CD4-positive, alpha-beta T cell (primary cell): ENCODE data around the gene D2HGDH. TPM values are rescaled to one million over a fixed set of nuclear protein-coding genes. Genes with fewer than 3 reads are reported as not detected.
A peak's percentile ranks its signal among the peaks of the same experiment; 100 is the strongest.

Experiments
- ATAC-seq: fragments of 200-7000 bp; cut with Tn5 transposase; one replicate; pipeline ENCODE4 v1.10.0; 2022; ENCODE audit warnings: mild to moderate bottlenecking; ENCODE audit not compliant: poor library complexity
- CTCF ChIA-PET: fragments of 350-600 bp; sonication (Branson Sonifier 250); formaldehyde crosslinking; loops from one replicate; lab custom pipeline; 2021; ENCODE audit warnings: antibody characterized with exemption, inconsistent platforms; lab: Charles Lee
- POLR2A ChIA-PET: fragments of 350-600 bp; sonication (Branson Sonifier 250); formaldehyde crosslinking; loops from one replicate; lab custom pipeline; 2021; ENCODE audit warnings: antibody characterized with exemption, inconsistent platforms; lab: Charles Lee
- DNase-seq, 14 experiments: peaks; one replicate each; pipeline ENCODE4 v3.0.0-alpha.2; 2013 to 2020; ENCODE audit warnings: mixed read lengths in 2 of 14
- H3K27ac ChIP-seq, 2 donors: one replicate each; pipeline versions ENCODE4 v1.5.1 to v1.7.0; 2013; ENCODE audit warnings: low read length in 2 of 2, low read depth in 1 of 2, mild to moderate bottlenecking in 1 of 2
- H3K27me3 ChIP-seq, 2 experiments: 1 replicate in 1 of 2; 2 replicates in 1 of 2; pipeline versions ENCODE4 v1.6.1 to v1.7.0; 2013; ENCODE audit warnings: low read length in 2 of 2, control low read depth in 1 of 2, mild to moderate bottlenecking in 1 of 2, moderate library complexity in 1 of 2; ENCODE audit not compliant: insufficient read depth in 2 of 2, control insufficient read depth in 1 of 2
- H3K36me3 ChIP-seq: one replicate; pipeline ENCODE4 v1.6.1; 2013; ENCODE audit warnings: low read length, control low read depth; ENCODE audit not compliant: insufficient read depth
- H3K4me1 ChIP-seq: one replicate; pipeline ENCODE4 v1.6.1; 2013; ENCODE audit warnings: low read length, control low read depth; ENCODE audit not compliant: insufficient read depth
- H3K4me3 ChIP-seq: one replicate; pipeline ENCODE4 v1.5.1; 2013; ENCODE audit warnings: mild to moderate bottlenecking, low read length, moderate library complexity
- H3K9me3 ChIP-seq, 2 experiments: 1 replicate in 1 of 2; 2 replicates in 1 of 2; pipeline versions ENCODE4 v1.6.1 to v1.7.0; 2013; ENCODE audit warnings: low read length in 2 of 2, mild to moderate bottlenecking in 2 of 2, control low read depth in 1 of 2, moderate library complexity in 1 of 2; ENCODE audit not compliant: control insufficient read depth in 1 of 2, insufficient read depth in 1 of 2
- H3K27ac Mint-ChIP-seq: one replicate; pipeline ENCODE4 v1.8.0; 2020; ENCODE audit warnings: mixed read lengths
- H3K27me3 Mint-ChIP-seq: one replicate; pipeline ENCODE4 v1.8.0; 2021; ENCODE audit warnings: mixed read lengths
- H3K36me3 Mint-ChIP-seq: one replicate; pipeline ENCODE4 v1.8.0; 2021; ENCODE audit warnings: low read depth, mixed read lengths
- H3K4me1 Mint-ChIP-seq: one replicate; pipeline ENCODE4 v1.8.0; 2021; ENCODE audit warnings: low read depth, mixed read lengths
- H3K4me3 Mint-ChIP-seq: one replicate; pipeline ENCODE4 v1.8.0; 2020; ENCODE audit warnings: mild to moderate bottlenecking, mixed read lengths
- H3K9me3 Mint-ChIP-seq: one replicate; pipeline ENCODE4 v1.8.0; 2020; ENCODE audit warnings: mixed read lengths
- intact Hi-C, 2 experiments: fragments of 100-400 bp; cut with DNase I in 1 of 2; cut with micrococcal nuclease in 1 of 2; formaldehyde crosslinking; loops; one replicate each; pipeline versions ENCODE4 v1.15.1 to v1.9.0; 2023 to 2025; cut with DNase I, micrococcal nuclease
- total RNA-seq, 174 experiments: library from RNA in 2 of 174; stranded (reverse) in 2 of 174; gene quantifications; one replicate each; pipeline ENCODE4 v1.2.3 and lab custom pipeline; 2021 to 2026
- TF ChIP-seq, protein P1 (sequence below): fragments of 200-600 bp; IDR thresholded peaks from one replicate; pipeline ENCODE4 v1.8.0; 2022; ENCODE audit warnings: antibody characterized with exemption, mild to moderate bottlenecking

Gene D2HGDH
- total RNA-seq, 2 experiments from 2014 or later = 27.6 to 30.6 TPM

DNA sequence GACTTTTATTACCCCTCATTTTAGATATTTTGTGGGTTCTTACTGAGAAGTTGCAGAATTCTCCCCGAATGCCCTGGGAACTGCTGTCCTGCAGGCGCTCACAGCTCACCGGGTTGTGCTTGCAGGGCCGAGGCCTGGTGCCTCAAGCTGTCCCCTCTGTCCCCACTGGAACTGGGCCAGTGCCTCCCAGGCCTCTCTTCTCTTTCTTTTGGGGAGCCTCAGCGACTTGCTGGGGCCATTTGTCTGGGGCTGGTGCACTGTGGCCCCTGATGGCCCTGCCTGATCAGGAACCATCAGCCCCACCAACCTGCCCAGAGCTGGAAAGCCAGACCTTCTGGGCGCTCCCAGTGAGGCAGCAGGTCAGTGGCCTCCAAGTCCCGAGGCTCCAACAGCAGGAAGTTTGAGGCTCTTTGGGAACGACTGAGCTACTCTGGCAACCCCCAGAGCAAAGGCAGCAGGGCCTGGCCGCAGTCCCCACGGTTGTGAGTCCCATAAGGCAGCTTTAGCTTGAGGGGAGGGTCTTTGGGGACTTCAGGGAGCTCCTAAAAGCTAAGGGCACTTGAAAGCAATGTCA, 59.9 kb downstream of the D2HGDH start:
- Histone ChIP-seq H3K4me1 (no peaks in the 10 kb centered on the region), H3K9me3 (no peaks in the 10 kb centered on the region), H3K4me3 (no peak overlapping the region), H3K27me3 (no peaks in the 10 kb centered on the region), H3K36me3 (no peaks in the 10 kb centered on the region), H3K27ac (no peak overlapping the region)
- no peaks in the 10 kb centered on the region for H3K27me3 Mint-ChIP-seq
- H3K36me3 Mint-ChIP-seq = no peaks in the 10 kb centered on the region
- CTCF ChIA-PET = no interaction called here
- no peak overlapping the region for H3K4me3 Mint-ChIP-seq
- no peaks in the 10 kb centered on the region for H3K4me1 Mint-ChIP-seq
- H3K27ac Mint-ChIP-seq = no peak overlapping the region
- TF ChIP-seq, protein P1, sequence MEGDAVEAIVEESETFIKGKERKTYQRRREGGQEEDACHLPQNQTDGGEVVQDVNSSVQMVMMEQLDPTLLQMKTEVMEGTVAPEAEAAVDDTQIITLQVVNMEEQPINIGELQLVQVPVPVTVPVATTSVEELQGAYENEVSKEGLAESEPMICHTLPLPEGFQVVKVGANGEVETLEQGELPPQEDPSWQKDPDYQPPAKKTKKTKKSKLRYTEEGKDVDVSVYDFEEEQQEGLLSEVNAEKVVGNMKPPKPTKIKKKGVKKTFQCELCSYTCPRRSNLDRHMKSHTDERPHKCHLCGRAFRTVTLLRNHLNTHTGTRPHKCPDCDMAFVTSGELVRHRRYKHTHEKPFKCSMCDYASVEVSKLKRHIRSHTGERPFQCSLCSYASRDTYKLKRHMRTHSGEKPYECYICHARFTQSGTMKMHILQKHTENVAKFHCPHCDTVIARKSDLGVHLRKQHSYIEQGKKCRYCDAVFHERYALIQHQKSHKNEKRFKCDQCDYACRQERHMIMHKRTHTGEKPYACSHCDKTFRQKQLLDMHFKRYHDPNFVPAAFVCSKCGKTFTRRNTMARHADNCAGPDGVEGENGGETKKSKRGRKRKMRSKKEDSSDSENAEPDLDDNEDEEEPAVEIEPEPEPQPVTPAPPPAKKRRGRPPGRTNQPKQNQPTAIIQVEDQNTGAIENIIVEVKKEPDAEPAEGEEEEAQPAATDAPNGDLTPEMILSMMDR = no peak
- H3K9me3 Mint-ChIP-seq = no peaks in the 10 kb centered on the region
- POLR2A ChIA-PET = no interaction called here
- DNase-seq (no peak), ATAC-seq (no peak)
- intact Hi-C loops = no loop called here

DNA sequence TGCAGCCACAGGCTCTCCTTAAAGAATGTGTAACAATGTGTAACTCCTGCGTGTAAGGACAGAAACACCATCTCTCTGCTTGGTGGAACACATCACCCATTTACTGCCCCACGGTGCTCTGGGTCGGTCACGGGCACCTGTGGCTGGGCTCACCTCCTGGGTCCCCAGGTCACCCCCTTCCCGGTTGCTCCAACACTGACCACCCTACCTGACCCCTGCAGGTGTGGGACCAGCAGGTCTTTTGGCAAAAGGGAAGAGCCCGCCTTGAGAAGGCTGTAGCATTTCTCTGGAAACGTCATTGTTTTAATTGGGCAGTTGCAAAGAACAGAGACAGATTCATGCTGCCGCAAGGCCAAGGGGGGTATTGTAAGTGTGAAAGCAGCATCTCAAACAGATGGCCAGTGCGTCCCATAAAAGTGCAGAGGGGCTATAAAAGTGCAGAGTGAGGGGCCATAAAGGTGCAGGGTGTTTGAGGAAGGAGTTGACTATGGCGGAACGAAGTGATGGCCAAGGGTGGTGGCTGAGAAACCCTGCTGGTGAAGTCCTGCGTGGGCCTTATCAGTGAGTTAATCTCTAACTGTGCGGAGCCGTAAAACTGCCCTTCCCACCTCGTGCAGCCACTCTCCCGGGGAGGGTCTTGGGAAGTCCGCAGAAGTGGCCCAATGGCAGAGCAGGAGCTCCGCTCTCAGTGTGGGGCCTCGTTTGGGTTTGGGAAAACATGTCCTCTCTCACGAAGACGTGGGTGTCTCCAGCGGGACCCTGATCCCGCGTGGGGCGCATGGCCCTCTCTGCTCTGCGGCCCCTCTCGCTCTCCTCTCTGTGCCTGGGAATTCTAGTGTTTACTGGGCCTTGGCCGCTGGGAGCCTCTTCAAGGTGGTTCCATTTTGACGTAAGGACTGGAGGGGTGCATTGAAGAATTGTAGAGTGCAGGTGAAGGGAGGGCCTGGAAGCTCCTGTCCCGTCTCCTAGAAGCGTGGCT, 60.9 kb downstream of the D2HGDH start:
- Histone ChIP-seq H3K36me3 (no peaks in the 10 kb centered on the region), H3K4me3 (no peak overlapping the region), H3K4me1 (no peaks in the 10 kb centered on the region), H3K27ac (no peak overlapping the region), H3K9me3 (no peaks in the 10 kb centered on the region), H3K27me3 (no peaks in the 10 kb centered on the region)
- Mint-ChIP-seq H3K27me3 (no peaks in the 10 kb centered on the region), H3K36me3 (no peaks in the 10 kb centered on the region), H3K4me3 (no peak overlapping the region), H3K4me1 (no peaks in the 10 kb centered on the region), H3K27ac (no peak overlapping the region), H3K9me3 (no peaks in the 10 kb centered on the region)
- ChIA-PET POLR2A (no interaction called here), CTCF (no interaction called here)
- DNase-seq (peak in 1 of 14 experiments; percentile 24), ATAC-seq (no peak)
- intact Hi-C loops = no loop called here
- TF ChIP-seq, protein P1 = no peak

DNA sequence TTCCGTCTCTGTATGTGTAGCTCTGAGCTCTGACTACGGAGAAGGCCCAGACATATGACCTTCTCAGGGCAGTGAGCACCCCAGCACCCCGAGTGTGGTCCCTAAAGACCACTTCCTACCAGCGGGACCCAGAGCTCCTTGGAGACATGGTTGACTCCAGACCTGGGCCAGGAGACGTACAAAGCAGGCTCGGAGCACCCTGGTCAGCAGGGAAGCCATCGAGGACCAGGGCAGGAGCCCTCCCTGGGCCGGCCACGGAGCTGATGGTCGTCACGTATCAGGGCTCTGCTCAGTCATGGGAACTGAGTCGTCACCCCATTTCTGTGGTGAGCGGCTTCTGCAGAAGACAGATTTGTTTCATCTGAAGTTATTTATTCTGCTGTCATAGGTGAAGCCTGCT, 61.8 kb downstream of the D2HGDH start:
- intact Hi-C loops = no loop called here
- H3K36me3 ChIP-seq = no peaks in the 10 kb centered on the region
- no peaks in the 10 kb centered on the region for H3K9me3 ChIP-seq
- TF ChIP-seq, protein P1 = no peak
- ChIA-PET CTCF (no interaction called here), POLR2A (no interaction called here)
- H3K27me3 ChIP-seq = no peaks in the 10 kb centered on the region
- DNase-seq (peak in 1 of 14 experiments; percentile 3), ATAC-seq (no peak)
- Mint-ChIP-seq H3K4me3 (no peak overlapping the region), H3K9me3 (no peaks in the 10 kb centered on the region), H3K36me3 (no peaks in the 10 kb centered on the region), H3K27ac (no peak overlapping the region), H3K27me3 (no peaks in the 10 kb centered on the region), H3K4me1 (no peaks in the 10 kb centered on the region)
- no peak overlapping the region for H3K27ac ChIP-seq
- no peak overlapping the region for H3K4me3 ChIP-seq
- H3K4me1 ChIP-seq = no peaks in the 10 kb centered on the region
